Stimulated activated CD8-positive, alpha-beta memory T cell treated with anti-CD3 and anti-CD28 coated beads, Interleukin-7, amount 100 ng/mL, for 1 hour (primary cell): Measurements from ENCODE around the gene ZNF579.

Experiments
- DNase-seq, 2 donors: peaks; one replicate each; pipeline ENCODE4 v3.0.0-alpha.2; 2020; ENCODE audit warnings: low read depth in 2 of 2

ZNF579 gene

DNA sequence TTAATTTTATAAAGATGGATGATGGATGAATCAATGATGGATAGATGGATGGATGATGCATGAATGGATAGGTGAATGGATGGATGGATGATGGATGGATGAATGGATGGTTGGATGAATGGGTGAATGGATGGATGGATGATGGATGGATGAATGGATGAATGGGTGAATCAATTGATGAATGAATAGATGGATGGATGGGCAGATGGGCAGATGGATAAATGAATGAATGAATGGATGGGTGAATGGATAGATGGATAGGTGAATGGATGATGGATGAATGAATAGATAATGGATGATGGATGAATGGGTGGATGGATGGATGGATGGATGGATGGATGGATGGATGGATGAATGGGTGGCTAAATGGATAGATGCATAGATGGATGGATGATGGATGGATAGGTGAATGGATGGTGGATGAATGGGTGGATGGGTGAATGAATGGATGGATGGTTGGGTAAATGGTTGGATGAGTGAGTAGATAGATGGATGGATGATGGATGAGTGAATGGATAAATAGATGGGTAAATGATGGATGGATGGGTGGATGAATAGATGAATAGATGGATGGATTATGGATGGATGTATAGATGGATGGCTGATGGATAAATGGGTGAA, 12.8 kb downstream of the ZNF579 start:
- no peak for DNase-seq

DNA sequence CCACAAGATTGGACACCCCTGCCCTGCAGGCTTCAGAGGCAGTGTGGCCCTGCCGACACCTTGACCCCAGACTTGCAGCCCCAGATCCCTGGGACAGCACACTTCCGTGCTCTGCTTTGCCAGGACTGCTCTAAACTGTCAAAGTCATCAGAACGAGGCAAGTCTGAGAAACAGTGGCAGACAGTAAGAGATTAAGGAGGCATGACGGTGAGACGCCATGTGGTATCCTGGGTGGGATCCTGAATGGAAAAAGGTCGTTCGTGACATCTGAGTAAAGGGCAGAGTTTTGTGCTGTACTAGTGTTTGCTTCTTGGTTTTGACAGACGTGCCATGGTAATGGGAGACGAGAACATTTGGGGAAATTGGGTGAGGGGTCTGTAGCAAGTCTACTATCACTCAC, 13.8 kb downstream of the ZNF579 start:
- DNase-seq: no peak

DNA sequence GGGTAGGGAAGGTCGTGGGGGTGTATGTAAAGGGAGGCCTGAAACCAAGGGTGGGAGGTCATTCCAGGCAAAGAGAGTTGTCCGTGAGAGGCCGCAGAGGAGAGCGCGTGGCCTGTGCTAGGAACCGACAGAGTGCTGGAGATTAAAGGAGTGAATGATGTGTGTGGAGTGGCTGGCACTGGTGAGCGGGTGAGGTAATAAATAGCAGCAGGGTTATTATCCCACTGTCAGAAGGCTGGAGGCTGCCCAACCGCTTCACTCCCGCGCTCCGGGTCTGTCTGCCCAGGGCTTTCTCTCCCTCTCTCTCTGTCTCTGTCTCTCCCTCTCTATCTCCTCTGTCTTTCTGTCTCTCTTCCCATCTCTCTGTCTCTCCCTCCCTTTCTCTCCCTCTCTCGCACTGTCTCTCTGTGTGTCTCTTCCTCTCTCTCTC, 17.4 kb downstream of the ZNF579 start:
- DNase-seq: no peak

- no peak for DNase-seq
Observed at GRCh38 chr19:55559684-55560083, 21.0 kb downstream of the ZNF579 start.

DNA sequence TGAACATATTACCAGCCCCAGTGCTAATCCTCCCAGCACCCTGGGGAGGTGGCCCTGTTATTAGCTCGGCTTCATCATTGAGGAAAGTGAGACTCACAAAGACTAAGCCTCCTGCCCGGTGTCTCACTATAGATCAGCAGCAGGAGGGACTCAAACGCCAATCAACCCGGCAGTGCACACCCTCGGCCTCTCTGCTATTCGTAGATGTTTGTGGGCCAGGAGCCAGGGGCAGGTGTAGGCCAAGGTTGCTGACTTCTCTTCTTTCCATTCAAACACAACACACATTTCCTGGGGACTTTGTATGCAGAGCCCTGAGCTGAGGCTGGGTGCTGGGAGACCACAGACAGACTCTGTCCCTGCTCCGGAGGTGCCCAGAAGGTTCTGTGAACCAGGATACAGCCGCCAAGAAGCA, 25.9 kb downstream of the ZNF579 start:
- DNase-seq: no peak

DNA sequence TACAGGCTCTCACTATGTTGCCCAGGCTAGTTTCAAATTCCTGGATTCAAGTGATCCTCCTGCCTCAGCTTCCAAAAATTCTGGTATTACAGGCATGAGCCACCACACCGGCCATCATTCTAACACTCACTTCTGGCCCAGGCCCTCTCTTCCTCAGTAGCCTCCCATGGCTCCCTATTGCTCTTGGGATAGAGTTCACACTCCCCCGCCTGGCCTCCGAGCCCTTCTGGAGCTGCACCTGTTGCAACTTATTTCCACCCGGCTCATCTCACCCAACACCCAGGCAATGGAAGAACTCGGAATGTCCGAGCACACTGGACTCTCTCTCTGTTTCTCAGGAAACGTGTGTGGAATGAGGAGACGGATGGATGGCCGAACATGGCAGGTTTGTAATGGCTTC, 26.3 kb downstream of the ZNF579 start:
- DNase-seq: no peak

GRCh38 chr19:55553217-55554182, 27.1 kb downstream of the ZNF579 start:
- no peak for DNase-seq

GRCh38 chr19:55552620-55553019, 28.0 kb downstream of the ZNF579 start:
- no peak for DNase-seq

DNA sequence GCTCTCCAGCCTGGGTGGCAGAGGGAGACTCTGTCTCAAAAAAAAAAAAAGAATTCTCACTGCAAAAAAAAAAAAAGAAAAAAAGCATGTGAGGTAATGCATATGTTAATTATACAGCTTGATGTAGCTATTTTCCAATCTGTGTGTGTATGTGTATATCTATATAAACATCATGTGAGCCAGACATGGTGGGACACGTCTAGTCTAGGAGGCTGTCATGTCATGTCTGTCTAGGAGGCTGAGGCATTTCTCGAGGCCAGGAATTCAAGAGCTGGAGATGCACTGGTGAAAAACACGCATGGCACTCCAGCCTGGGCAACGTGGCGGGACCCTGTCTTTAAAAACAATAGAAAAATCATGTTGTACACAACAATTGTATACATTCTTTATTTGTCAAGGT, 28.4 kb downstream of the ZNF579 start:
- DNase-seq: no peak

GRCh38 chr19:55550321-55550650, 30.4 kb downstream of the ZNF579 start:
- DNase-seq: no peak

GRCh38 chr19:55549500-55550320, 30.9 kb downstream of the ZNF579 start:
- no peak for DNase-seq

DNA sequence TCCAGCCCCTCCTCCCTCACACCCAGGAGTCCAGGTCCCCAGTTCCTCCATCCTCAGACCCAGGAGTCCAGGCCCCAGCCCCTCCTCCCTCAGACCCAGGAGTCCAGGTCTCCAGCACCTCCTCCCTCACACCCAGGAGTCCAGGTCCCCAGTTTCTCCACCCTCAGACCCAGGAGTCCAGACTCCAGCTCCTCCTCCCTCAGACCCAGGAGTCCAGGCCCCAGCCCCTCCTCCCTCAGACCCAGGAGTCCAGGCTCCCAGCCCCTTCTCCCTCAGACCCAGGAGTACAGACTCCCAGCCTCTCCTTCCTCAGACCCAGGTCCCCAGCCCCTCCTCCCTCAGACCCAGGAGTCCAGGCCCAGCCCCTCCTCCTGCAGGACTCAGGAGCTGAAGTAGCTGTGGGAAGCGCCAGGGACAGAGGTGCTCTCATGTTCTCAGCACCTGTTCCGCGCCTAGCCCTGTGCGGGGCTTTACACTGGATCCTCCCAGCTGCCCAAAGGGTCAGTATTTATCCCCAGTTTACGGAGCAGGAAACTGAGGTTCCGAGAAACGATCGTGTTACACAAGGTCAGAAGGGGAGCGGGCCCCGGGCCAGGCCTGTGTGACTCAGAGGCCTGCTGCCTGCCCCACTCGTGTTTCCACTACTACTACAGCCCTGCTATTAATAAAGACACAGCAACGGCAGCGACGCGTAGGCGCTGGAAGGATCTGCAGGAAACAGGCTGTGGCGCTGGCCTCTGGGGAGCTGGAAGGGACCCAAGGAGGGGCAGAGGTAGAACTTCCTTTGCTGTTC, 33.6 kb downstream of the ZNF579 start:
- DNase-seq: no peak

DNA sequence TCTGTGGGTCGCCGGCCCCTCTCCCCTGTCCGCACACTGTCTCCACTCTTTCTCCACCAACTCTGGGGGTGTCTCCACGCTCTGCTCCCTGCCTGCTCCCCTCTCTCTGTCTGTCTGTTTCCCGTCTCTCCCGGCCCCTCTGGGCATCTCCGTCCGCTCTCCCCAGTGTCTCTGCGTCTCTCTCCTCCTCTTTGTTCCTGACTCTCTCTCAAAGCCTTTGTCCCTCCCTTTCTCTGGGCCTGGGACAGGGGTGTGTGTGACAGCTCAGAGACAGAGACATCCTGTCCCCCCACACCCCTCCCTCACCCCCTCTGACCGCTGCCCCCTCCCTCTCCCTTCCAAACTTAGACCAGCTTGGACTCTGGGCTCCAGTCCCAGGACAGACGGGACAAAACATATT, 34.6 kb downstream of the ZNF579 start:
- no peak for DNase-seq

GRCh38 chr19:55545443-55545842, 35.2 kb downstream of the ZNF579 start, which contains the start of gene SBK3:
SBK3 (minus strand) TSS chr19:55545543; CDS start chr19:55545543, 0 bp downstream.
- no peak for DNase-seq

- DNase-seq: no peak
Observed at GRCh38 chr19:55544776-55545439, 35.7 kb downstream of the ZNF579 start.

- no peak for DNase-seq
Observed at GRCh38 chr19:55544014-55544413, 36.6 kb downstream of the ZNF579 start.

DNA sequence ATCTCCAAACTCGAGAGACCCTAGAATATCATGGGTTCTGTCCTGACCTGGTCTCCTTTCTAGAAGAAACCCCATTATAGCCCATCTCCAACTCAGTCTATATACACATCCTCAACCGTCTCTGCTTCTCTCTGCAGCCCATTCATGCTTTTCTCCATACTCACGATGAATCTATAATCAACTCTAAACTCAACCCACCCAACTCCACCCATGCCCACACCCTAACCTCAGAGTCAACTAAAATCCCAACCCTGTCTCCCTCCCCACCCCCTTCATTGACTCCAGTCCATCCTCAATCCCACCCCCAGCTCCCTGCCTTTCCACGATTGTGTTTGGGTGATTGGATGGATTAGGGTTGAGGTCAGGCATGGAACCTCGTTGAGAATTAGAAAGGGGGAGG, 37.1 kb downstream of the ZNF579 start:
- DNase-seq: no peak

DNA sequence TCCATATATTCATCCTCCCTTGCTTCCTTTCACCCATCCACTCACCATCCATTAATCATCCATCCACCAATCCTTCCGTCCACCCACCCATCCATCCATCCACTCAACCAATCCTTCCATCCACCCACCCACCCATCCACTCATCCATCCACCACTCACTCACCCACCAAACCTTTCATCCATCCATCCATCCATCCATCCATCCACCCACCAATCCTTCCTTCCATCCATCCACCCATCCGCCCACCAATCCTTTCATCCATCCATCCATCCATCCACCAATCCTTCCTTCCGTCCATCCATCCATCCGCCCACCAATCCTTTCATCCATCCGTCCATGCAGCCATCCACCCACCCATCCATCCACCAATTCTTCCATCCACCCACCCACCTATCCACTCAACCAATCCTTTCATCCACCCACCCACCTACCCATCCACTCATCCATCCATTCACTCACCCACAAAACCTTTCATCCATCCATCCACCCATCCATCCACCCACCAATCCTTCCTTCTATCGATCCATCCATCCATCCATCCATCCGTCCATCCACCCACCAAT, 38.3 kb downstream of the ZNF579 start:
- DNase-seq: no peak

DNA sequence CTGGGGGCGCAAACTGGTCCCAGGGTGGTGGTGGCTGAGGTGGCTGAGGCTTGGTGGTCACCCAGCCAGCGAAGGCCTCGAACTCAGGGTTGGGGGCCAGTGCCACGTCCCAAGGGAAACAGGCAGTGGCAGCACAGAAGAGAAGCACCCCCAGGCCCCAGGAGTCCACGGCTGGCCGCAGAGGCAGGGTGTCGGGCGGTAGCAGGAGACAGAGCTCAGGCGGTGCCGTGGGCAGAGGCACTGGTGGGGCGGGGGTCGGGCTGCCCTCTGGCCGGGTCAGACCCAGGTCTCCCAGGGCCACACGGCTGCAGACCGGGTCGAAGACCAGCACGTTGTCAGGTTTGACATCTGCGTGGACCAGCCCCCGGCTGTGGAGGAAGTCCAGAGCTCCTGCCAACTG, 39.6 kb downstream of the ZNF579 start:
- no peak for DNase-seq

- no peak for DNase-seq
Observed at GRCh38 chr19:55540619-55541018, 40.0 kb downstream of the ZNF579 start.
